ENCODE measurements around the gene SLIT3.

The SLIT3 gene

GRCh38 chr5:169006842-169007790 is 293.8 kb downstream of the SLIT3 start:
- TF ChIP-seq GATA3 (IDR thresholded peaks at IDR 0.05; ENCODE audit: low read depth, low read length) (no peak), GATA2 (IDR thresholded peaks at IDR 0.05; ENCODE audit: low read depth, low read length) (no peak)

- TF ChIP-seq GATA2 (IDR thresholded peaks at IDR 0.05; ENCODE audit: low read depth, low read length) (no peak), GATA3 (IDR thresholded peaks at IDR 0.05; ENCODE audit: low read depth, low read length) (no peak)
These were observed 296.4 kb downstream of the SLIT3 start for GRCh38 chr5:169004551-169004950.

- TF ChIP-seq GATA3 (IDR thresholded peaks at IDR 0.05; ENCODE audit: low read depth, low read length) (no peak), GATA2 (IDR thresholded peaks at IDR 0.05; ENCODE audit: low read depth, low read length) (no peak)
These were observed 297.0 kb downstream of the SLIT3 start for GRCh38 chr5:169003721-169004541.

- TF ChIP-seq GATA2 (IDR thresholded peaks at IDR 0.05; ENCODE audit: low read depth, low read length) (no peak), GATA3 (IDR thresholded peaks at IDR 0.05; ENCODE audit: low read depth, low read length) (no peak)
These were observed 297.9 kb downstream of the SLIT3 start for GRCh38 chr5:169002953-169003555.

GRCh38 chr5:169001394-169001793 is 299.5 kb downstream of the SLIT3 start:
- no peak for TF ChIP-seq GATA3 (IDR thresholded peaks at IDR 0.05; ENCODE audit: low read depth, low read length)
- no peak for TF ChIP-seq GATA2 (IDR thresholded peaks at IDR 0.05; ENCODE audit: low read depth, low read length)

- TF ChIP-seq GATA3 (IDR thresholded peaks at IDR 0.05; ENCODE audit: low read depth, low read length) (no peak), GATA2 (IDR thresholded peaks at IDR 0.05; ENCODE audit: low read depth, low read length) (no peak)
These were observed 305.9 kb downstream of the SLIT3 start for GRCh38 chr5:168995024-168995423.

GRCh38 chr5:168992687-168993086 is 308.3 kb downstream of the SLIT3 start:
- TF ChIP-seq GATA3 (IDR thresholded peaks at IDR 0.05; ENCODE audit: low read depth, low read length) (no peak), GATA2 (IDR thresholded peaks at IDR 0.05; ENCODE audit: low read depth, low read length) (no peak)

- no peak for TF ChIP-seq GATA2 (IDR thresholded peaks at IDR 0.05; ENCODE audit: low read depth, low read length)
These were observed 308.9 kb downstream of the SLIT3 start for GRCh38 chr5:168992016-168992415.

- TF ChIP-seq GATA3 (IDR thresholded peaks at IDR 0.05; ENCODE audit: low read depth, low read length) (no peak), GATA2 (IDR thresholded peaks at IDR 0.05; ENCODE audit: low read depth, low read length) (no peak)
These were observed 309.6 kb downstream of the SLIT3 start for GRCh38 chr5:168991311-168991710.

- TF ChIP-seq GATA3 (IDR thresholded peaks at IDR 0.05; ENCODE audit: low read depth, low read length) = no peak
- TF ChIP-seq GATA2 (IDR thresholded peaks at IDR 0.05; ENCODE audit: low read depth, low read length) = no peak
These were observed 310.3 kb downstream of the SLIT3 start for GRCh38 chr5:168990679-168991078.

GRCh38 chr5:168989731-168990505 is 311.0 kb downstream of the SLIT3 start:
- TF ChIP-seq GATA3 (IDR thresholded peaks at IDR 0.05; ENCODE audit: low read depth, low read length) (no peak), GATA2 (IDR thresholded peaks at IDR 0.05; ENCODE audit: low read depth, low read length) (no peak)

- TF ChIP-seq GATA3 (IDR thresholded peaks at IDR 0.05; ENCODE audit: low read depth, low read length) (no peak), GATA2 (IDR thresholded peaks at IDR 0.05; ENCODE audit: low read depth, low read length) (no peak)
These were observed 312.2 kb downstream of the SLIT3 start for GRCh38 chr5:168988699-168989098.

- no peak for TF ChIP-seq GATA2 (IDR thresholded peaks at IDR 0.05; ENCODE audit: low read depth, low read length)
- TF ChIP-seq GATA3 (IDR thresholded peaks at IDR 0.05; ENCODE audit: low read depth, low read length) = no peak
These were observed 313.2 kb downstream of the SLIT3 start for GRCh38 chr5:168987543-168988300.

All from SH-SY5Y (cell line).